K562 (cell line): ENCODE results near the gene FAM186B. TPM values are rescaled to one million over a fixed set of nuclear protein-coding genes. Genes with fewer than 3 reads are reported as not detected.

Experiments used
- ATAC-seq: fragments of 200-7000 bp; cut with Tn5 transposase; 3 replicates; pipeline ENCODE4 v1.9.1; 2020; ENCODE audit warnings: moderate library complexity
- BruUV-seq: library from RNA; stranded (reverse); fragments of 400-500 nt; replicated peaks from 2 replicates; lab custom pipeline; 2021; lab: Mats Ljungman, UMichigan
- CTCF ChIA-PET: fragments of 300-600 bp; formaldehyde crosslinking; extraction: SDS; loops from one replicate; lab custom pipeline; 2021; ENCODE audit warnings: low intra/inter-chr PET ratio; lab: Yijun Ruan, JAX
- POLR2A ChIA-PET: fragments of 300-600, 350-650 bp; sonication (Branson Sonifier 250); formaldehyde crosslinking; extraction: SDS; loops from one replicate; lab custom pipeline; 2021; ENCODE audit warnings: antibody characterized with exemption, inconsistent platforms; lab: Yijun Ruan, JAX
- DNase-seq, 4 experiments: peaks; one replicate each; pipeline versions ENCODE4 v3.0.0 to v3.0.0-alpha.2; 2011 to 2018; ENCODE audit warnings: low spot score in 3 of 4, mixed read lengths in 3 of 4; ENCODE audit errors: extremely low read depth in 1 of 4
- FAIRE-seq: peaks from 2 replicates; lab custom pipeline; 2011; peaks lifted over from hg19 to GRCh38; lab: Jason Lieb, UNC
- H2AFZ ChIP-seq: 2 replicates; pipeline ENCODE4 v1.6.0; 2011; ENCODE audit warnings: low read depth, low read length, control low read depth, inconsistent platforms
- H3K27ac ChIP-seq: fragments of 200-600 bp; 3 replicates; pipeline ENCODE4 v1.8.0; 2011; ENCODE audit warnings: low read depth, mild to moderate bottlenecking, control low read depth, inconsistent platforms, low read length, moderate library complexity, mixed read lengths; ENCODE audit errors: extremely low read depth
- H3K27me3 ChIP-seq, 2 experiments: fragments of 300-600 bp in 1 of 2; 2 replicates in 1 of 2; 3 replicates in 1 of 2; pipeline versions ENCODE4 v1.6.0 to v1.8.0; 2011; ENCODE audit warnings: inconsistent platforms in 2 of 2, low read length in 2 of 2, mild to moderate bottlenecking in 1 of 2, mixed read lengths in 1 of 2, moderate library complexity in 1 of 2; ENCODE audit not compliant: control insufficient read depth in 2 of 2, insufficient read depth in 2 of 2
- H3K36me3 ChIP-seq: fragments of 300-600 bp; 3 replicates; pipeline ENCODE4 v1.8.0; 2011; ENCODE audit warnings: mild to moderate bottlenecking, low read length, inconsistent platforms; ENCODE audit not compliant: control insufficient read depth, insufficient read depth
- H3K4me1 ChIP-seq, 2 experiments: fragments of 200-600 bp in 1 of 2; replicated peaks in 1 of 2; 2 replicates in 1 of 2; 3 replicates in 1 of 2; pipeline versions ENCODE4 v1.5.1 to v1.8.0; 2011; ENCODE audit warnings: inconsistent platforms in 2 of 2, low read length in 2 of 2, mild to moderate bottlenecking in 1 of 2, mixed read lengths in 1 of 2, moderate library complexity in 1 of 2; ENCODE audit not compliant: control insufficient read depth in 2 of 2, insufficient read depth in 2 of 2
- H3K4me2 ChIP-seq: 2 replicates; pipeline ENCODE4 v1.6.1; 2011; ENCODE audit warnings: low read length, control low read depth, inconsistent platforms, mixed read lengths; ENCODE audit not compliant: insufficient read depth
- H3K4me3 ChIP-seq: fragments of 200-600 bp; sonication (generic), shearing (Covaris generic); 2 replicates; pipeline ENCODE4 v1.5.1; 2016; ENCODE audit warnings: control low read depth, inconsistent platforms
- H3K79me2 ChIP-seq: fragments of 200-600 bp; 3 replicates; pipeline ENCODE4 v1.8.0; 2011; ENCODE audit warnings: low read length, inconsistent platforms; ENCODE audit not compliant: control insufficient read depth, insufficient read depth
- H3K9ac ChIP-seq, 2 experiments: 2 replicates each; pipeline versions ENCODE4 v1.6.0 to v1.6.1; 2011; ENCODE audit warnings: low read depth in 2 of 2, low read length in 2 of 2, control low read depth in 1 of 2, inconsistent platforms in 1 of 2, mild to moderate bottlenecking in 1 of 2, mixed read lengths in 1 of 2; ENCODE audit not compliant: insufficient read depth in 1 of 2
- H3K9me1 ChIP-seq: one replicate; pipeline ENCODE4 v1.6.0; 2011; ENCODE audit warnings: inconsistent platforms, mild to moderate bottlenecking, low read length, moderate library complexity; ENCODE audit not compliant: control insufficient read depth, insufficient read depth
- H3K9me3 ChIP-seq: replicated peaks from 2 replicates; pipeline ENCODE4 v1.5.1; 2011; ENCODE audit warnings: low read depth, low read length, inconsistent platforms; ENCODE audit not compliant: control insufficient read depth, insufficient read depth
- H4K20me1 ChIP-seq: replicated peaks from 2 replicates; pipeline ENCODE4 v1.6.1; 2011; ENCODE audit warnings: low read length, inconsistent platforms, mixed read lengths; ENCODE audit not compliant: control insufficient read depth, insufficient read depth
- ADNP ChIP-seq: fragments of 200-800 bp; sonication (Bioruptor generic); IDR thresholded peaks from 2 replicates; pipeline ENCODE4 v1.6.1; 2016; ENCODE audit warnings: missing genetic modification characterization, missing compliant biosample characterization
- CHD4 ChIP-seq: fragments of 200-600 bp; sonication (generic); IDR thresholded peaks from 3 replicates; pipeline ENCODE4 v1.6.1; 2012; ENCODE audit warnings: low read depth, mild to moderate bottlenecking, mixed read lengths, low read length, inconsistent platforms; ENCODE audit not compliant: insufficient read depth, insufficient replicate concordance, poor library complexity, severe bottlenecking
- DIDO1 ChIP-seq: fragments of 450-650 bp; IDR thresholded peaks from 2 replicates; pipeline ENCODE4 v1.6.1; 2016; ENCODE audit warnings: low read depth, missing biosample characterization, missing genetic modification characterization
- MTA3 ChIP-seq: fragments of 450-650 bp; formaldehyde crosslinking; IDR thresholded peaks from 2 replicates; pipeline ENCODE4 v1.6.1; 2017; ENCODE audit warnings: mild to moderate bottlenecking, borderline replicate concordance
- REST ChIP-seq, 2 experiments: fragments of 450-650 bp; formaldehyde crosslinking in 1 of 2; IDR thresholded peaks; 2 replicates each; pipeline versions ENCODE4 v1.4.0 to v1.6.1; 2014 to 2020; ENCODE audit warnings: mild to moderate bottlenecking in 2 of 2, borderline replicate concordance in 1 of 2, low read depth in 1 of 2
- ZC3H4 ChIP-seq: sonication (generic); formaldehyde crosslinking; IDR thresholded peaks from 2 replicates; pipeline ENCODE4 v1.9.0; 2021; ENCODE audit warnings: missing genetic modification reagents, borderline replicate concordance
- WGBS: fragments of 100-300 bp; shearing (Covaris generic); methylation state at CpG from one replicate; pipeline ENCODE4 v1.1.6; 2016; ENCODE audit warnings: low coverage, mixed read lengths; ENCODE audit not compliant: insufficient coverage; ENCODE audit errors: missing lambda C conversion rate; 5-methylcytosine and 5-hydroxymethylcytosine counted together
- in situ Hi-C: fragments of 300-500 bp; cut with MboI; formaldehyde crosslinking; loops from 4 replicates; pipeline ENCODE4 v1.15.0; 2018; ENCODE audit warnings: inconsistent platforms, mixed read lengths
- intact Hi-C: fragments of 100-400 bp; cut with micrococcal nuclease; formaldehyde crosslinking; loops from 2 replicates; pipeline ENCODE4 v1.14.2; 2022
- polyA plus RNA-seq, 8 experiments: library from polyadenylated mRNA; depleted of rRNA in 4 of 8; stranded (reverse) in 5 of 8; unstranded in 3 of 8; fragments of >200 nt; fragmentation: Nextera tagmentation in 2 of 8; fragmentation: Illumina TruSeq in 1 of 8; extraction: Ambion mirVana in 2 of 8; extraction: Trizol in 1 of 8; gene quantifications; 2 replicates each; pipeline versions ENCODE4 v1.2.1 to v1.2.3, GENCODE V29; 2011 to 2014; ENCODE audit warnings: inconsistent platforms in 1 of 8, missing spikeins in 1 of 8
- total RNA-seq, 7 experiments: library from RNA; depleted of rRNA in 6 of 7; stranded (reverse); fragments of >200 nt in 6 of 7; fragmentation: Illumina TruSeq in 2 of 7; extraction: Trizol in 2 of 7; gene quantifications; 2 replicates each; pipeline versions ENCODE4 v1.2.1 to v1.2.3, GENCODE V29; 2011 to 2021; ENCODE audit warnings: low replicate concordance in 1 of 7

The FAM186B gene
- total and polyA plus RNA-seq, 9 of the 15 experiments (the other 6 are each of a cell fraction or from before 2014, with no cell fraction given), result 0.07 to 0.42 (median 0.15) TPM

DNA sequence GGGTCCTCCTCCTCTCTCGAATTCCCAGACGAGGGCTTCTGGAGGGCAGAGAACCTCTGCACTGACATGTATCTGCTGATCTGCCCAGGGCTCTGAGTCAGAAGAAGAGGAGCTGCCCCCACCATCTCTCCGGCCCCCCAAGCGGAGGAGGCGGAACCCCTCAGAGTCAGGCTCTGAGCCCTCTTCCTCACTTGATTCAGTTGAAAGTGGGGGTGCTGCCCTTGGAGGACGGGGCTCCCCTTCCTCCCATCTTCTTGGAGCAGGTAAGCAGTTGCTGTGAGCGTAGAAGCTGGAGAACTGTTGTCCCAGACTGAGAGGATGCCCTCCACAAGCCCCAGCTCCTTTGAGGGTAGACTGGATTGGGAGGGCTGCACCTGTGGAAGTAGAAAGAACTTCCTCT, 37.7 kb upstream of the FAM186B start:
- H3K9me3 ChIP-seq, result no peaks in the 10 kb centered on the region
- no peak overlapping the region for H3K27ac ChIP-seq
- no peaks in the 10 kb centered on the region for H3K79me2 ChIP-seq
- H3K4me1 ChIP-seq, result peaks cover 0 to 11% of the 10 kb centered on the region in 2 experiments; a peak in 3 of 5 replicates
- 66% methylated on average over 7 of the region's 7 CpGs for WGBS
- in situ Hi-C loops, result loop anchor here (5.0 kb wide), 2 partner anchors 64 to 194 kb away; partner anchors contain the start of gene FMNL3
- peaks cover 13% of the 10 kb centered on the region; the same call in 2 of the 3 replicates for H3K36me3 ChIP-seq
- H2AFZ ChIP-seq, result no peak overlapping the region
- H4K20me1 ChIP-seq, result no peaks in the 10 kb centered on the region
- H3K9ac ChIP-seq, result no peak overlapping the region
- FAIRE-seq (no peak), DNase-seq (no peak), ATAC-seq (no peak)
- H3K4me3 ChIP-seq, result no peak overlapping the region
- intact Hi-C loops, result loop anchor here (5.0 kb wide), 1 partner anchor 194 kb away; no protein-coding TSS in a partner anchor
- H3K9me1 ChIP-seq, result no peaks in the 10 kb centered on the region
- no peaks in the 10 kb centered on the region for H3K27me3 ChIP-seq
- no peak overlapping the region for H3K4me2 ChIP-seq
- BruUV-seq, result no TSS peak
- ChIA-PET POLR2A (interaction anchor here (1.3 to 1.4 kb wide), 2 partner anchors 46 to 98 kb away, joined by 3 read pairs; partner anchors contain the start of gene TMBIM6), CTCF (interaction anchor here (0.9 to 3.3 kb wide), 2 partner anchors 65 kb away, joined by 3 to 66 read pairs; partner anchors contain the start of gene FMNL3)
- TF ChIP-seq CHD4, result no peak
- no peak for TF ChIP-seq DIDO1
- no peak for TF ChIP-seq REST (IDR thresholded peaks at IDR 0.05; ENCODE audit: borderline replicate concordance)
- TF ChIP-seq REST (CRISPR knock-in tag; IDR thresholded peaks at IDR 0.05; ENCODE audit: low read depth), result no peak
- no peak for TF ChIP-seq ZC3H4 (CRISPR knock-in tag)
- TF ChIP-seq ADNP (tag), result no peak
- TF ChIP-seq MTA3, result no peak
